IPS-11a (cell line): ENCODE data around the gene LDLRAD4.

Experiments used
- H3K4me3 ChIP-seq: one replicate; pipeline ENCODE4 v1.5.1; 2013; ENCODE audit warnings: low read depth, low read length, control low read depth

The LDLRAD4 gene

DNA sequence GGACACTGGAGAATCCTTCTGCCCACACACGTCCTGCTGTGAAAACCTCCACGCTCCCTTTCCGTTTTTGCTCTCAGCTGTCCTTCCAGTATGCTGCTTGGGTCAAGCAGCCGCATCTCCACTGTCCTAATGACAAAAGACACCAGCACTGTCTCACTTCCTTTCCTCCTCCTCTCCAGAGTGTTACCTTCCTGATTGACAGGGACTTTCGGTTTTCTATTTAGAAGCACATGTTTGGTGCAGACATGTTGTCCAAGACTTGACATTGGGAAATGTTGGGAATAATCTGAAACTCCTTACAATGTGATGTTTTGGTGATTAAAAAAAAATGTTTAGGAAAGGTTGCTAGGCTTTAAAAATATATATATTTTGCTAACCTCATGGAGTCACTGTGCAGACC, 281.2 kb downstream of the LDLRAD4 start:
- no peak overlapping the region for H3K4me3 ChIP-seq

DNA sequence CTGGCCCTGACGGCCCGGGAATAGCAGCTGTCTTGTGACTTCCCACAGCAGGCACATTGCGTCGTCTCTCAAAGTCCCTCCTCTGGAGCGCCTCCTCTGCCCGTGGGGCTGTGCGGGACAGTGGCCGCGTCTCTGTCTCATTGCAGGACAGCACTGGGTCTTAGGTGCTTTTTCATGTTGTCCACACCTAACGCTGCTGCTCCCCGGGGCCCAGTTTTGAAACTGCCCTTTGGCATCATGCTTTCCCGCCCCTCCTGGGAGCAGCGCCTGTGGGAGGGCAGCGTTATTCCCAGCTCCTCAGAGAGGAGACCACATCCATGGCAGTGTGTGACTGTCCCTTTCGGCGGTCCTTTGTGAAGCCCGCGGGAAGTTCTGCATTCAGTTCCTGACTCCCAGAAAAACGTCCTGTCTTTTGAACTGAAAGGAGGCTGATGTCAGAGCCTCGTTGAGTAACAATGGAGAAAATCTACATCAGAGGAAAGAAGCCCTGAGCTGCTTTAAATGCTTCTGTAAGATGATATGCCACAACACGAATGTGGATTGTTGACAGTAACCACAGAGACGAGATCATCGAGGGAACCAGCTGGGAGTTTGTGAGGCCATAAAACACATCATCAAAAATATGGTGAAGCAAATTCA, 281.8 kb downstream of the LDLRAD4 start:
- no peak overlapping the region for H3K4me3 ChIP-seq

DNA sequence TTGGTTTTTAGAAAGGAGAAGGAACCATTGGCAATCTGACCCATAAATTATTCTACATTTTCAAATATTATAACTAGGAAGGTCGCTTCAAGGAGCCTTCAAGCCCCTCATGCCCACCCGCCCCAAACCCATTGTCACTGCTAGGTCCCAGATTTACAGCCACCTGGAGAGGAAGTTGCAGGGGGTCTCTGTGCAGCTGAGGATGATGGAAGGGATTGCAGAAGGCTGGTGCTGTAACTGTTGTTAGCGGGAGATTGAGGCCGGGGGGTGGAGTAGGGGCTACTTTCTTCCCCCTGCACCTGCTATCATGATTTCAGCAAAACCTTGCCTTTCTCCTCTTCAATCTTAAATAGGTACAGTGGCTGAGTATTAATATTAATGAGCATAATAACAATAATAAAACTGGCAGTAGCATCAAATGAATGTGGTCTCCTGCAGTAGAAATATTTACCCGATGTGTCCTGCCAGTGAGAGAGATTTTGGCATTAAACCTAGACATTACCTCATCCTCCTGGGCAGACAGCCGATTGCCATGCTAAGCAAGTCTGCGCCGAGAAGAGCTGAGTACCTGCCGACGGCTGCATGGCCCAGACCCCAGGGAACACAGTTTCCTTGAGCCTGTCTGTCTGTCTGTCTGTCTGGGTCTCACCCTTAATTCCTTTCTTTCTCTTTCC, 282.4 kb downstream of the LDLRAD4 start:
- no peak overlapping the region for H3K4me3 ChIP-seq

DNA sequence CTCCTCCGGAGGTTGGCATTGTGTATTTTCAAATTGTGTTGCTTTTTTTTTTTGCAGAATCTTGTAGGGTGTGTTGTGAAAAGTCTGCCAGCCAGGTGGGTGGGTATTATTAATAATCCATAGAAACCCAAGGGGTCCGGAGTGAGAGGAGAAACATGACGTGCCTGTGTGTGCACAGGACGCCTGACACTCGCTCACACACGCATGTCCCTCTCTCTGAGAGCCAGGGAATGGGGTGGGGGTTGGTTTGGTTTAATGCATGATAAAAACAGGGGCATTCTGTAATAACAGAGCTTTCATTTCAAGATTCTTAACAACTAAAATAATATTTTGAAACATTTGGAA, 283.0 kb downstream of the LDLRAD4 start:
- H3K4me3 ChIP-seq, result no peak overlapping the region

DNA sequence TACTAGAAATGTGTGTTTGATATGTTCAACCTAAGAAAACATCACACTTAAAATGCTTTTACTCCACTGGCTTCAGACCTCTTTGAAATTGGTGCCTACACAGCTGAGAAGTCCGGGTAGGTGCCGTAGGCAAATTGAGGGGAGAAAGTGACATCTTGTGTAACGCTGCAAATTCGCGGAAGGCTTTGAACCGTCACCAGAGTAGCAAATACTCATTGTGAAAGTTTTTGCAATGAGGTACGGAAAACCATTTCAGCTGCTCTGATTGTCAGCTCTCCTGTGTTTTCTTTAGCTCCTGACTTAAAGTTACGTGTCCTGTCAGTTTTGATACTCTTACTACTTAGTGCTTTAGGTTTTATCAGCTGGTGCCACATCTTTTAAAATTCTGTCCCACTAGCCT, 283.3 kb downstream of the LDLRAD4 start:
- no peak overlapping the region for H3K4me3 ChIP-seq

DNA sequence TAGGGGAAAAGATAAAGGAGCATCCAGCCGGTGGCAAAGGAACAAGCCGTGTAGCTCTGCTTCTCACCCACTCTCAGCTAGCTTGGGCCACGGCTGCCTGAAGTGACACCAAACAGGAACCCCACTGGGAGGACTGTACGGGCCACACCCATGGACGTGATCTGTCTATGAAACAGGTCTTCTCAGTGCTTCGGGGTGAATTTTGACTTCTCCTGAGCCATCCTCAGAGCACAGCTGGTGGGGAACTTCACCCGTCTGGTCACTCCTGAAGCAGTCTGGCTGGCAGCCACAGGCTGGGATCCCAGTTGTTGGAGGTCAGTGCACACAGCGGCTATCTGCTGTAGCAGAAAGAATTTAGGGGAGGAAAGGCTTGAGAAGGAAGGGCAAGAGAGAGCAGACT, 284.0 kb downstream of the LDLRAD4 start:
- H3K4me3 ChIP-seq, result no peak overlapping the region

DNA sequence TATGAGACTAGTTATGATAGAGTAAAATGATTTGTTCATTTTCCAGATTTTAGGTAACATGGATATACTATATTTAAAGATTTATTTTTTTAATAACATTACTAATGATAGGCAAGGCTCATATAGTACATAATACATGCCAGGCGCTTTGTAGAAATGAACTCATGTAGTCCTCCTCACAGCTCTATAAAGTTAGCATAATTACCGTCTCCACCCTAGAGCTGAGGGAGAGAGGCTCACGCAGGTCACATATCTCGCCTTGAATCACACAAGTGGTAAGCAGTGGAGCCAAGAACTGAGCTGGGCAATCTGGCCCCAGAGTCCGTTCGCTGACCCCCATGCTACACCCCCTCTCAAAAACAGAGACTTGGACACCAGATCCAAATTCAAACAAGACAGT, 285.3 kb downstream of the LDLRAD4 start:
- no peak overlapping the region for H3K4me3 ChIP-seq

DNA sequence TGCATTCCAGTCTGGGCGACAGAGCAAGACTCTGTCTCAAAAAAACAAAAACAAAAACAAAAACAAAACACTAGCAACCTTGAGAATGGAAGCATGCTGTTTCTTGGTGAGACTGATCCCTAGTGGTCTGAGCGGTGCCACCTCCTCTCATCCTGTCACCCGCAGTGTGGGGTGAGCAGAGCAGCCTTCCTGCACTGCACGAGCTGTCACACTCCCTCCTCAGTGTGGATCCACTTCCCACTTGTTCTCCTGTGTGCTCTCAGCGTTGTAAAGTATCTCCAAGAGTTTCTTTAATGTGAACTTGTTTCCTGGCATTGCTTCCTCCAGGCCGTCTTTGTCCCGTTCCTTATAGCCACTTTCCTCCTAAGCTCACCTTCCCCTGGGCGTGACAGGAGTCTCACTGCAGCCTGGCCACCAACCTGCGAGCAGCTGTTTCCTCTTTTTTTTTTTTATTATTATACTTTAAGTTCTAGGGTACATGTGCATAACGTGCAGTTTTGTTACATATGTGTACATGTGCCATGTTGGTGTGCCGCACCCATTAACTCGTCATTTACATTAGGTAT, 287.3 kb downstream of the LDLRAD4 start:
- no peak overlapping the region for H3K4me3 ChIP-seq

DNA sequence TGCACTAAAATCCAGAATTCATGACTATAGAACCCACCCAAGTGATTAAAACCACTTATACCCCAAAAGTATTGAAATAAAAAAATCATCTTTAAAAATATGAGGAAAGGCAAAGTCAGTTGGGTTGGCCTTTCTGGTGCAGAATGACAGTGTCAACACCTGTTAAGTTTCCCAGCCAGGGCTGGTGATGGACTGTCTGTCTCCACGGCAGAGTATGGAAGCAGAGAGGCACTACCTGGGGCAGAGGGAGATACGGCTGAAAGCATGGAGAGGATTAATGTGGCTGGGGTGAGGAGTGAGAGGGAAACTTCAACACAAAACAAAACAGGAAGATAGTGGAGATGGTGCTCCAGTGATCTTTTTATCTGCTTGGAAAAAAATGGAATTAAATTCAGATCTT, 292.0 kb downstream of the LDLRAD4 start:
- H3K4me3 ChIP-seq, result no peak overlapping the region

DNA sequence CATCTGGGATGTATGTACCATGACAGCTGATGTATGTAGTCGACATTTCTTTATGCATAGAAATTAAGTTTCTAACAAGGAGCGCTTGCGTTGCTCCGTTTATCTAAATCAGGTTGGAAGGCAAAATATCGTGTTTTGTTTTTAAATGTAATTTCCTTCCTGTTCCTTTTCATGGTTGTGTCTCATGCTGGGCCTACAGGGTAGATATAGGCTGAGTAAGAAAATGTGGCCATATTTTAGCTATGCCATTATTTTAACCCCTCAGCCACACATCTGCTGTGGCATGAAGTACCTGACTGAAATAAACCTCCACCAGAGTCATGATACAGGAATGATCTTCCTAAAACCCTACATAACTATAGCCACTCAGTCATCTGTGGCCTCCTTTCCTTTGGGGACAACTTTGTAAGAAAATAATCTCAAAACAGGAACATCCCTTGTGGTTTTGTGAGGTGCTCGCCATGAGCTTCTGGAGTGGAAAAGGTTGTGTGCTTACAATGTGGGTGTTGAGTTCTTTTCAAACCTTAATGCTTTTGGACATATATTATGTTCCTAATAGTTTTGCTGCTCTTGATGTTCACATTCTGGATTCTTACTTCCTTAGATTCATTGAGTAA, 293.5 kb downstream of the LDLRAD4 start:
- no peak overlapping the region for H3K4me3 ChIP-seq

DNA sequence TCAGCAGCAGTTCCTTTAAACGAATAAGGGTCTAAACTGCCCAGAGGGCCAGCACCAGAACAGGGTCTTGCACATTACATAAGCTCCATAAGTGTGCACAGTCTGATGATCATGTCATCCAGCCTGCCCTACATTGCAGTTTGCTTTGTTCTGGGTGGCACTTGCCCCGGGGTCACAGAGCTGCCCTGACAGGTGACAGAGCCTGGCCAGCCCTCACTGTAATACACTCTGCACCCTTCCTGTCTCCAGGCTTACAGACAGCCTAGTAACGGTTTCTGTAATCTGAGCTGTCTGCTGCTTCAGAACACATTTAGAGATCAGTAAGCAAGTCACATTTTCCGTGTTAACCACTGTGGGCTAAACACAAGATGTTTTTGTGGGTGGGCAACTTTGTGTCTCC, 294.5 kb downstream of the LDLRAD4 start:
- H3K4me3 ChIP-seq, result no peak overlapping the region

DNA sequence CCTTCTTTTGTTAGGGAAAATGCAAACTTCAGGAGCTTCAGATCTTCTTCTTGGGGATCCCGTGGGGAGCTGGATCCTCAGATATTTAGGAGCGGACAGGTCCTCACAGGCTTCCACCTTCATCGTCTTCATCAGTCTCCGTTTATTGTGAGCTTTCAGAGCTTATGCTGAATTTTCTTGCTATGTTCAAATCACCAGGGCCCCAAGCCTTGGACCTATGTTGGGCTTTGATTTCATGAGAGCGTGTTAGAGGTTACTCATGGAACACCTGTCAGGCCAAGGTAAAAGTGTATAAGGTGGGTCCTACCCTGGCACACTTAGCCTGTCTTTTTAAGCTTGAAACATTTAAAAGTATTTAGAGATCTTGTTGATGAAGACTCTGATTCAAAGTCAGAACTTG, 294.9 kb downstream of the LDLRAD4 start:
- H3K4me3 ChIP-seq, result no peak overlapping the region

DNA sequence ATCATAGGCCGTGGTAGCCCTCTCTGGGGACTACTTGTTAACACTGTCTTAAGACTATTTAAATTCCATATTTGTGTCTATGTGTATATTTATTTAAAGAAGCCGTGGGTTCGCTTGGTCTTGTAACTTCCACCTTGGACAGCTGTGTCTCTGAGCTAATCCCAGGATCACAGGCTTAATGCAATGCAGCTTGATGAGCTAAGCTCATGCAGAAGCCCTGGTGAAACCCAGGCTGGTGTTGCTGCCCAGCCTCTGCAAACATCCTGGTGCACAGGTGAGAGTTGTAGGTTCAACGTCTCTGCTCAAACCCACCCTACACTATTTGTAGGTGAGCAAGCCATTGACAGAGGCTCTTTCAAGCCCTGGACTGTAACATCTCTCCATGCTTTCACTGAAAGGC, 296.0 kb downstream of the LDLRAD4 start:
- no peak overlapping the region for H3K4me3 ChIP-seq

DNA sequence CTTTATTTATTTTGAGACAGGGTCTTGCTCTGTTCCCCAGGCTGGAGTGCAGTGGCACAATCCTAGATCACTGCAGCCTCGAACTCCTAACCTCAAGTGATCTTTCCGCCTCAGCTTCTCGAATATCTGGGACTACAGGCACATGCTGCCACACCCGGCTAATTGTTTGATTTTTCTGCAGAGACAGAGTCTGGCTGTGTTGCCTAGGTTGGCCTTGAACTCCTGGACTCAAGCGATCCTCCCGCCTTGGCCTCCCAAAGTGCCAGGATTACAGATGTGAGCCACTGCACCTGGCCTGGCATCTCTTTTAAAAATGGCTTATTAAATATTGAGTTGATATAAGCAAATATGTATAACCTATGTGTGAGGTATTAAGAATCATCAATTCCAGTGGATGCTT, 298.3 kb downstream of the LDLRAD4 start:
- H3K4me3 ChIP-seq, result no peak overlapping the region

DNA sequence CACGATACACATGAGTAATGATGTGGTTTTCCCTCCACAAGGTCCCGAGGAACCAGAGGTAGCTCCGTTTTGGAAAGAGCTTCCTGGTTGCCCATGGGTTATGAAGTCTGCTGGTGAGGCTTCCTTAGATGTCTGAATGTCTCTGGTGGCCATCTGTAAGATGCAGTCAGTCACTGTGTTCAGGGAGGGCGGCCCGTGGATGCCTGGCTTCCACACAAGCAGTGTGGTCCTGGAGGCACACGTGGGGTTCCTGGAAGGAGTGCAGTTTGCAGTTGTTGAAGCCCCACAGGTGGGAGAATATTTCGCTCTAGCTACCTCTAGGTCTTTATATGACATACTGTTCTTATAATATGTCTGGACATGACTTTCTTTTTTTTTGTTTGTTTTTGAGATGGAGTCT, 298.8 kb downstream of the LDLRAD4 start:
- H3K4me3 ChIP-seq, result no peak overlapping the region

DNA sequence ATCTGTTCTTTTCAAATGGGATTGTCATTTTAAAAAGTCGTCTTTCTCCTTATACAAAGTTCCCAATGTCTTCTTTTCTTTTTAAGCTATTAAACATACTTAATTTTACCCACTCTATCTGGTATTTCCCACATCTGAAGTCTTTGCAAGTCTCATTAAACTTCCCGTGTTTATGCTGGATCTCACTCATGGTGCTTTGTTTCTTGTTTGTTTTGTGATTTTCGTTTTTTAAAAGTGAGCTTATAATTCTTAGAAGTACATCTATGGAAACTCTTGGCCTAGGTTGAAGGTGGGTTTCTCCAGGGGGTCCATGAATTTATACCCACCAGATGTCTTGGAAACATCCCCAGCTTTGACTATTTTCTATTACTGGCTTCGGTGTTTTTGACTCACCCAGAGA, 299.8 kb downstream of the LDLRAD4 start:
- H3K4me3 ChIP-seq, result no peak overlapping the region

DNA sequence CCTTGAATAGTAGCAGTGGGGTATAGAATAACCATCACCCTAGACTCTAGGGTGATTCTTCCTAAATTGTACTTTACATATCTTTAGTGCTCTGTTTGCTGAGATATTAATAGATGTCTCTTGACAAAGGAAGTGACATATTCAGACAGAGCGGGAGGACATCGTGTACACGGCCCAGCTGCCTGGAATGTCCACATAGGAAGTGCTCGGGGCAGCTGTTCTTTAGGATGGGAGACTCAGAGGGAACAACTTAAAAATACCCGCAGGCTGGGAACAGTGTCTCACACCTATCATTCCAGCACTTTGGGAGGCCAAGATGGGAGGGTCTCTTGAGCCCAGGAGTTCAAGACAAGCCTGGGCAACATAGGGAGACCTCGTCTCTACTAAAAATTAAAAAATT, 301.7 kb downstream of the LDLRAD4 start:
- H3K4me3 ChIP-seq, result no peak overlapping the region

DNA sequence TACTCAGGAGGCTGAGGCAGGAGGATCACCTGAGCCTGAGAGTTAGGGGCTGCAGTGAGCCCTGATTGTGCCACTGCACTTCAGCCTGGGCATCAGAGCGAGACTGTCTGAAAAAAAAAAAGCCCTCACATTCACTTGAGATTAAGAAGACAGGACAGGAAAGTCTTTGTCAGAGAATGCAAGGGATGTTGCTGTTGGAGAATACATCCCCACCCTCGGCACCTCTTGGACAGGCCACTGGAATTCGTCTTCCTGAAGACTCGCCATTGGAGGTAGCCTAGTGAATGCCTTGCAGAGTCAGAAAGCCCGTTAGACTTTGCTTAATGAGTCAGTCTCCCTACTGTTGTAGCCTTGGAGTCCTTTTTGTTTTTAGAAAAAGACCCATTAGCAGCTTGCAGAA, 302.2 kb downstream of the LDLRAD4 start:
- no peak overlapping the region for H3K4me3 ChIP-seq

DNA sequence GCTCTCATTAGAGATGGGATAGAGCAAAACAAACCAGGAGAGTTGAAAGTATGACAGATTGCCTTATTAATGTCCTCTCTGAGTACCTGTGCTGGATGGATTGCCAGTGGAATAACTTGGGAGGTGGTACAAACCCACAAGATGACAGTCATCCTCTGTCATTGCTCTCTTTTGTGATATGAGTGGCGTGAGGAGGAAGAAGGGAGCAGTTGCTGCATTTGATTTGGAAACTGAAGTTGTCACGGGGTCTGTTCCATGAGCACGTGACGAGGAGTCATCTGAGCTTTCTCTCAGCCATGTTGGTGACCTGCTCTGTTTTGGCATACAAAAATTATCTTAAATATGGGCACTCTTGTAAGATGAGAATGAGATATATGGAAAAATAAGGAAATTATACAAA, 302.9 kb downstream of the LDLRAD4 start:
- H3K4me3 ChIP-seq, result no peak overlapping the region

DNA sequence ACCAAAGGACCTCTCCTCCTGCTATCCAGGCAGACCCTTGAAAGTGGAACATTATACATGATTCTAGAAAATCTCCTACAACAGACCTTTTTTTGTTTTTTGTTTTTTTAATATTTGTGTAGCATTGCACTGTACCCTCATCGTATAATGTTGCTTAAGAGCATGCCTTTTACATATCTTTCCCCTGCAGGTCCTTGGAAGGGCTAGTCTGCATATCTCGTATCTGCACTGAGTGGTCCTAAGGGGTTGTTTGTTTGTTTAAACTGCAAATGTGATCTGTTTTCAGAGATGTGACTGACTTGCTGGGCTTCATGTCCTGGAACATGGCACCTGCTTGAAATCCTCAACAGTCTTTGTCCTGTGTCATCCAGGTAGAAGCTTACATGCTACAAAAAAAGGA, 303.7 kb downstream of the LDLRAD4 start:
- H3K4me3 ChIP-seq, result no peak overlapping the region

DNA sequence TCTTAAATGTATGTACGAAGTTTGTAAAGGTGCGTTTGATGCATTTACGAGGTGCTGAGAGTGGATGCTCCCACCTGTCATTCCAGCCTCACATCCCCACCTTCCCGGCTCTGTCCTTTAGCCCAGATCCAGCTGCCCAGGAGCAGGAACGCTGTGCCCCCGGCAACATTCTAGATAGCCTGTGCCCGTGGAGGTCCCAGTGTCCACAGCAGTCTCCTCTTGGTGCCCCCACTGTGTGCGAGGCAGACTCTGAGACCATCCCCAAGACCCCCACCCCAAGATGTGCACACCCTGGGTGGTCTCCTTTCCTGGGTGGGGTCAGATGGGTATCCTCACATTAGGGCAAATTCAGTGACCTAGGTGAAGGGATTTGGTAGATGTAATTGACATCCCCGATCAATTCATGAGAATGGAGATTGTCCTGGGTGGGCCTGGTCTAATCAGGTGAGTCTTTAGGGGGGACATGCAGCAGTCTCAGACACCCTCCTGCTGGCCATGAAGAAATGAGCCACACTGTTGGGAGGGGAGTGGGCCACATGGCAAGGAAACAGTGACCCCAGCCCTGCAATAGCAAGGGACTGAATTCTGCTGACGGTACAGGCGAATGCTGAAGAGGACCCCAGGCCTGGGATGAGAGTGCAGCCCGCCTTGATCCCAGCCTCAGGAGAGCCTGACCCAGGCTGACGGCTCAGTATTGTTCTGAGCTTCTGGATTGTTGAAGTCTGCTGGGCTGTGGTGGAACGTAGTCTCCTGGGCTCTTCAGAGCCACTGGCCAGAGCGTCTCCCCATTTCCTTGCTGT, 304.5 kb downstream of the LDLRAD4 start:
- H3K4me3 ChIP-seq, result no peak overlapping the region

DNA sequence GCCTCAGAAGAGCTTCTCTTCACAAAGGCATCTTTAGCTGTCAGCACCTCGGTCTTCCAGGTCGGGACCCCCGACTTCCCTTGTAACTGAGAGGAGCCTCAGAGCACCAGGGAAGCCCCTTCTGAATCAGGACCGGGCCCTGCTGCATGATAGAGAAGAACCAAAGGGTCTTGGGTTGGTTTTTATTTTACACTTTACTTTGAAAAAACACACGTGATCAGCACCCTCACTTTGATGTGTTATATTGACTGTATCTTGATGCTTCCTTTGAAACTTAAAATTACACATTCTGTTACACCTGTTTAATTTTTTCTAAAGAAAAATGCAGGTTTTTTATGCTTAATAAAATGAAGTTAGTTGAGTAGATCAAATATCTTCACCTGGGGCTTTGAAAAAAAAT, 305.5 kb downstream of the LDLRAD4 start:
- H3K4me3 ChIP-seq, result no peak overlapping the region
